HG03521 (cell line): Measurements from ENCODE around the gene KHSRP.
"Not testable (repeated sequence)": the region's sequence is repeated elsewhere in the genome, so short reads cannot be mapped to it uniquely, and the experiment has no call there.

Experiments
- ATAC-seq: cut with Tn5 transposase; IDR thresholded peaks from one replicate; pipeline ENCODE4 v1.9.1; 2021; ENCODE audit warnings: mild to moderate bottlenecking, moderate library complexity; ENCODE audit not compliant: unreplicated experiment

Gene KHSRP

GRCh38 chr19:6418562-6418932 lies 6.1 kb downstream of the KHSRP start:
- no peak for ATAC-seq

- ATAC-seq = no peak
Measured at GRCh38 chr19:6417713-6418561, 6.7 kb downstream of the KHSRP start.

GRCh38 chr19:6416658-6417405 lies 7.8 kb downstream of the KHSRP start:
- ATAC-seq = no peak

GRCh38 chr19:6415591-6416190 lies 8.9 kb downstream of the KHSRP start:
- no peak for ATAC-seq

GRCh38 chr19:6414793-6415590 lies 9.6 kb downstream of the KHSRP start:
- no peak for ATAC-seq

GRCh38 chr19:6413721-6414643 lies 10.6 kb downstream of the KHSRP start:
- ATAC-seq = no peak

GRCh38 chr19:6413291-6413690 lies 11.3 kb downstream of the KHSRP start:
- ATAC-seq = no peak

GRCh38 chr19:6412447-6413091 lies 12.0 kb downstream of the KHSRP start:
- no peak for ATAC-seq

- ATAC-seq = no peak
Measured at GRCh38 chr19:6412061-6412446, 12.6 kb downstream of the KHSRP start.

GRCh38 chr19:6409346-6409745 lies 15.3 kb downstream of the KHSRP start:
- ATAC-seq = no peak

GRCh38 chr19:6406401-6406800 lies 18.2 kb downstream of the KHSRP start:
- ATAC-seq = no peak

GRCh38 chr19:6402837-6403608 lies 21.6 kb downstream of the KHSRP start:
- no peak for ATAC-seq

GRCh38 chr19:6402058-6402457 lies 22.6 kb downstream of the KHSRP start:
- no peak for ATAC-seq

- not testable (repeated sequence) for ATAC-seq
Measured at GRCh38 chr19:6400062-6400944, 24.3 kb downstream of the KHSRP start.

- no peak for ATAC-seq
Measured at GRCh38 chr19:6396305-6396704, 28.3 kb downstream of the KHSRP start.

GRCh38 chr19:6394831-6395230 lies 29.8 kb downstream of the KHSRP start:
- ATAC-seq = no peak

- ATAC-seq = no peak
Measured at GRCh38 chr19:6393983-6394412, 30.6 kb downstream of the KHSRP start.
